Naive thymus-derived CD8-positive, alpha-beta T cell (primary cell): ENCODE measurements around the gene IKBKG. TPM values are rescaled to one million over a fixed set of nuclear protein-coding genes. Genes with fewer than 3 reads are reported as not detected.

ENCODE experiments used
- polyA plus RNA-seq, 3 donors: library from polyadenylated mRNA; unstranded; fragments of 300-500 nt; fragmentation: Illumina TruSeq; gene quantifications; one replicate each; pipeline ENCODE4 v1.2.3, GENCODE V29; 2021
- total RNA-seq, 8 experiments: library from RNA in 2 of 8; stranded (reverse) in 2 of 8; gene quantifications; one replicate each; pipeline ENCODE4 v1.2.3 and lab custom pipeline; 2021 to 2026

IKBKG gene
- total and polyA plus RNA-seq, 5 experiments from 2014 or later: 18.4 to 48.2 (median 24.2) TPM

Other genes starting within 250 kb of the IKBKG start
- 100 to 1,000 TPM; 613 to 633 TPM for gene FLNA, start 173.0 kb upstream of the IKBKG start, total RNA-seq
- 100 to 1,000 TPM; 156 to 341 (median 169) TPM for gene FLNA, start 173.0 kb upstream of the IKBKG start, polyA plus RNA-seq
- gene EMD, start 168.3 kb upstream of the IKBKG start, total RNA-seq: 10 to 100 TPM; 90.4 to 95.4 TPM
- gene EMD, start 168.3 kb upstream of the IKBKG start, polyA plus RNA-seq: 10 to 100 TPM; 35.5 to 37.1 (median 35.7) TPM
- 1,000 to 10,000 TPM; 4,733 to 4,862 TPM for gene RPL10, start 149.2 kb upstream of the IKBKG start, total RNA-seq
- gene RPL10, start 149.2 kb upstream of the IKBKG start, polyA plus RNA-seq: 1,000 to 10,000 TPM; 5,585 to 7,081 (median 6,663) TPM
- 10 to 100 TPM; 16.6 to 19.9 TPM for gene DNASE1L1, start 138.4 kb upstream of the IKBKG start, total RNA-seq
- 10 to 100 TPM; 12.7 to 15.3 (median 12.8) TPM for gene DNASE1L1, start 138.4 kb upstream of the IKBKG start, polyA plus RNA-seq
- 100 to 1,000 TPM; 111 to 112 TPM for gene TAFAZZIN, start 136.1 kb upstream of the IKBKG start, total RNA-seq
- 10 to 100 TPM; 29.3 to 39.8 (median 37.8) TPM for gene TAFAZZIN, start 136.1 kb upstream of the IKBKG start, polyA plus RNA-seq
- gene ATP6AP1, start 118.9 kb upstream of the IKBKG start, total RNA-seq: 10 to 100 TPM; 51.9 to 52.5 TPM
- 100 to 1,000 TPM in 1 of 3 donors, 10 to 100 TPM in 2; 84.7 to 111 (median 90.2) TPM for gene ATP6AP1, start 118.9 kb upstream of the IKBKG start, polyA plus RNA-seq
- 100 to 1,000 TPM; 169 to 185 TPM for gene GDI1, start 110.5 kb upstream of the IKBKG start, total RNA-seq
- 10 to 100 TPM; 18.3 to 32.1 (median 21.0) TPM for gene GDI1, start 110.5 kb upstream of the IKBKG start, polyA plus RNA-seq
- gene FAM50A, start 103.5 kb upstream of the IKBKG start, total RNA-seq: 10 to 100 TPM; 49.2 TPM
- 10 to 100 TPM; 25.1 to 45.6 (median 40.4) TPM for gene FAM50A, start 103.5 kb upstream of the IKBKG start, polyA plus RNA-seq
- gene PLXNA3, start 89.3 kb upstream of the IKBKG start, total RNA-seq: 10 to 100 TPM; 49.5 to 50.4 TPM
- under 1 TPM; 0.27 to 0.67 (median 0.36) TPM for gene PLXNA3, start 89.3 kb upstream of the IKBKG start, polyA plus RNA-seq
- 10 to 100 TPM; 18.6 to 23.3 TPM for gene LAGE3, start 68.3 kb upstream of the IKBKG start, total RNA-seq
- gene LAGE3, start 68.3 kb upstream of the IKBKG start, polyA plus RNA-seq: 10 to 100 TPM; 62.6 to 81.8 (median 72.7) TPM
- gene UBL4A, start 61.0 kb upstream of the IKBKG start, total RNA-seq: 10 to 100 TPM; 29.0 to 30.9 TPM
- 10 to 100 TPM; 31.1 to 51.7 (median 37.9) TPM for gene UBL4A, start 61.0 kb upstream of the IKBKG start, polyA plus RNA-seq
- gene SLC10A3, start 57.0 kb upstream of the IKBKG start, total RNA-seq: 10 to 100 TPM; 18.2 to 20.9 TPM
- 10 to 100 TPM; 30.5 to 42.3 (median 35.9) TPM for gene SLC10A3, start 57.0 kb upstream of the IKBKG start, polyA plus RNA-seq
- gene FAM3A, start 31.4 kb upstream of the IKBKG start, total RNA-seq: 10 to 100 TPM; 66.0 to 69.4 TPM
- gene FAM3A, start 31.4 kb upstream of the IKBKG start, polyA plus RNA-seq: 10 to 100 TPM; 24.3 to 33.3 (median 26.0) TPM
- gene G6PD, start 774 bp upstream of the IKBKG start, total RNA-seq: 10 to 100 TPM; 58.1 to 59.4 TPM
- gene G6PD, start 774 bp upstream of the IKBKG start, polyA plus RNA-seq: 1 to 10 TPM; 6.9 to 7.9 (median 7.1) TPM
- not detected for gene CTAG1A, start 37.5 kb downstream of the IKBKG start, total RNA-seq
- gene CTAG1A, start 37.5 kb downstream of the IKBKG start, polyA plus RNA-seq: not detected
- not detected for gene CTAG1B, start 71.7 kb downstream of the IKBKG start, total RNA-seq
- not detected for gene CTAG1B, start 71.7 kb downstream of the IKBKG start, polyA plus RNA-seq
- gene CTAG2, start 106.0 kb downstream of the IKBKG start, total RNA-seq: 10 to 100 TPM; 12.0 to 13.4 TPM
- gene CTAG2, start 106.0 kb downstream of the IKBKG start, polyA plus RNA-seq: not detected
- 1 to 10 TPM; 9.9 to 10.0 TPM for gene GAB3, start 203.5 kb downstream of the IKBKG start, total RNA-seq
- gene GAB3, start 203.5 kb downstream of the IKBKG start, polyA plus RNA-seq: 1 to 10 TPM in 2 of 3 donors, under 1 TPM in 1; 0.77 to 5.2 (median 1.2) TPM
- gene DKC1, start 215.2 kb downstream of the IKBKG start, total RNA-seq: 10 to 100 TPM; 74.7 to 93.7 TPM
- gene DKC1, start 215.2 kb downstream of the IKBKG start, polyA plus RNA-seq: 10 to 100 TPM; 38.6 to 56.5 (median 44.2) TPM